Measurements from ENCODE around the gene CAND2. TPM values are rescaled to one million over a fixed set of nuclear protein-coding genes. Genes with fewer than 3 reads are reported as not detected.

Gene CAND2
- polyA plus RNA-seq, 1 donor: 2.8 TPM

- H3K4me1 ChIP-seq (ENCODE audit: control insufficient read depth, insufficient read depth, low read length): no peaks in the 10 kb centered on the region
- H3K36me3 ChIP-seq (ENCODE audit: control insufficient read depth, insufficient read depth, low read length): peaks cover 5% of the 10 kb centered on the region
- H3K4me3 ChIP-seq (ENCODE audit: low read length): no peak overlapping the region
- no peak overlapping the region for H3K27ac ChIP-seq (ENCODE audit: low read length)
- H3K9me3 ChIP-seq (ENCODE audit: control insufficient read depth, low read depth, low read length): no peaks in the 10 kb centered on the region
- DNase-seq: no peak
- H3K27me3 ChIP-seq (ENCODE audit: control insufficient read depth, insufficient read depth, low read length): no peaks in the 10 kb centered on the region
- WGBS (ENCODE audit: insufficient coverage, low lambda C conversion rate): 100% methylated on average over 1 of the region's 12 CpGs
Observed at GRCh38 chr3:12803371-12803770, 6.9 kb downstream of the CAND2 start.

GRCh38 chr3:12807066-12807465 is 10.6 kb downstream of the CAND2 start:
- peaks cover 4% of the 10 kb centered on the region for H3K4me1 ChIP-seq (ENCODE audit: control insufficient read depth, insufficient read depth, low read length)
- H3K27me3 ChIP-seq (ENCODE audit: control insufficient read depth, insufficient read depth, low read length): no peaks in the 10 kb centered on the region
- no CpG with 5 or more reads among the region's 9 CpGs for WGBS (ENCODE audit: insufficient coverage, low lambda C conversion rate)
- no peak overlapping the region for H3K27ac ChIP-seq (ENCODE audit: low read length)
- peaks cover 5% of the 10 kb centered on the region for H3K36me3 ChIP-seq (ENCODE audit: control insufficient read depth, insufficient read depth, low read length)
- H3K4me3 ChIP-seq (ENCODE audit: low read length): no peak overlapping the region
- H3K9me3 ChIP-seq (ENCODE audit: control insufficient read depth, low read depth, low read length): no peaks in the 10 kb centered on the region
- DNase-seq: no peak

GRCh38 chr3:12807601-12808359 is 11.3 kb downstream of the CAND2 start:
- peaks cover 5% of the 10 kb centered on the region for H3K36me3 ChIP-seq (ENCODE audit: control insufficient read depth, insufficient read depth, low read length)
- H3K27ac ChIP-seq (ENCODE audit: low read length): no peak overlapping the region
- H3K9me3 ChIP-seq (ENCODE audit: control insufficient read depth, low read depth, low read length): no peaks in the 10 kb centered on the region
- DNase-seq: no peak
- WGBS (ENCODE audit: insufficient coverage, low lambda C conversion rate): no CpG with 5 or more reads among the region's 7 CpGs
- H3K27me3 ChIP-seq (ENCODE audit: control insufficient read depth, insufficient read depth, low read length): no peaks in the 10 kb centered on the region
- peaks cover 4% of the 10 kb centered on the region for H3K4me1 ChIP-seq (ENCODE audit: control insufficient read depth, insufficient read depth, low read length)
- H3K4me3 ChIP-seq (ENCODE audit: low read length): no peak overlapping the region

- Histone ChIP-seq H3K27me3 (ENCODE audit: control insufficient read depth, insufficient read depth, low read length) (no peaks in the 10 kb centered on the region), H3K9me3 (ENCODE audit: control insufficient read depth, low read depth, low read length) (no peaks in the 10 kb centered on the region), H3K4me3 (ENCODE audit: low read length) (no peak overlapping the region), H3K36me3 (ENCODE audit: control insufficient read depth, insufficient read depth, low read length) (peaks cover 5% of the 10 kb centered on the region), H3K27ac (ENCODE audit: low read length) (no peak overlapping the region), H3K4me1 (ENCODE audit: control insufficient read depth, insufficient read depth, low read length) (peaks cover 4% of the 10 kb centered on the region)
- WGBS (ENCODE audit: insufficient coverage, low lambda C conversion rate): 80% methylated on average over 1 of the region's 2 CpGs
- DNase-seq: no peak
Observed at GRCh38 chr3:12808587-12808986, 12.1 kb downstream of the CAND2 start.

GRCh38 chr3:12809001-12809400 is 12.5 kb downstream of the CAND2 start:
- Histone ChIP-seq H3K27ac (ENCODE audit: low read length) (no peak overlapping the region), H3K27me3 (ENCODE audit: control insufficient read depth, insufficient read depth, low read length) (no peaks in the 10 kb centered on the region), H3K4me1 (ENCODE audit: control insufficient read depth, insufficient read depth, low read length) (peaks cover 4% of the 10 kb centered on the region), H3K4me3 (ENCODE audit: low read length) (no peak overlapping the region), H3K36me3 (ENCODE audit: control insufficient read depth, insufficient read depth, low read length) (peaks cover 2% of the 10 kb centered on the region), H3K9me3 (ENCODE audit: control insufficient read depth, low read depth, low read length) (no peaks in the 10 kb centered on the region)
- WGBS (ENCODE audit: insufficient coverage, low lambda C conversion rate): no CpG with 5 or more reads among the region's 3 CpGs
- DNase-seq: no peak

- 92% methylated on average over 2 of the region's 5 CpGs for WGBS (ENCODE audit: insufficient coverage, low lambda C conversion rate)
- Histone ChIP-seq H3K4me3 (ENCODE audit: low read length) (peak overlapping the region; percentile 48), H3K4me1 (ENCODE audit: control insufficient read depth, insufficient read depth, low read length) (peaks cover 4% of the 10 kb centered on the region), H3K27ac (ENCODE audit: low read length) (no peak overlapping the region), H3K9me3 (ENCODE audit: control insufficient read depth, low read depth, low read length) (no peaks in the 10 kb centered on the region), H3K36me3 (ENCODE audit: control insufficient read depth, insufficient read depth, low read length) (peaks cover 2% of the 10 kb centered on the region), H3K27me3 (ENCODE audit: control insufficient read depth, insufficient read depth, low read length) (no peaks in the 10 kb centered on the region)
- DNase-seq: no peak
Observed at GRCh38 chr3:12809435-12809834, 13.0 kb downstream of the CAND2 start.

GRCh38 chr3:12810013-12810780 is 13.7 kb downstream of the CAND2 start:
- 0% methylated on average over 1 of the region's 50 CpGs for WGBS (ENCODE audit: insufficient coverage, low lambda C conversion rate)
- H3K4me1 ChIP-seq (ENCODE audit: control insufficient read depth, insufficient read depth, low read length): peaks cover 4% of the 10 kb centered on the region
- H3K27ac ChIP-seq (ENCODE audit: low read length): no peak overlapping the region
- DNase-seq: peak; percentile 88
- H3K36me3 ChIP-seq (ENCODE audit: control insufficient read depth, insufficient read depth, low read length): peaks cover 2% of the 10 kb centered on the region
- no peaks in the 10 kb centered on the region for H3K27me3 ChIP-seq (ENCODE audit: control insufficient read depth, insufficient read depth, low read length)
- no peaks in the 10 kb centered on the region for H3K9me3 ChIP-seq (ENCODE audit: control insufficient read depth, low read depth, low read length)
- H3K4me3 ChIP-seq (ENCODE audit: low read length): peak overlapping the region; percentile 48

- H3K36me3 ChIP-seq (ENCODE audit: control insufficient read depth, insufficient read depth, low read length): peaks cover 2% of the 10 kb centered on the region
- H3K9me3 ChIP-seq (ENCODE audit: control insufficient read depth, low read depth, low read length): no peaks in the 10 kb centered on the region
- no CpG with 5 or more reads among the region's 5 CpGs for WGBS (ENCODE audit: insufficient coverage, low lambda C conversion rate)
- DNase-seq: no peak
- no peak overlapping the region for H3K4me3 ChIP-seq (ENCODE audit: low read length)
- no peaks in the 10 kb centered on the region for H3K27me3 ChIP-seq (ENCODE audit: control insufficient read depth, insufficient read depth, low read length)
- H3K4me1 ChIP-seq (ENCODE audit: control insufficient read depth, insufficient read depth, low read length): peaks cover 4% of the 10 kb centered on the region
- no peak overlapping the region for H3K27ac ChIP-seq (ENCODE audit: low read length)
Observed at GRCh38 chr3:12810961-12811360, 14.5 kb downstream of the CAND2 start.

GRCh38 chr3:12812812-12813211 is 16.3 kb downstream of the CAND2 start:
- Histone ChIP-seq H3K4me3 (ENCODE audit: low read length) (no peak overlapping the region), H3K27me3 (ENCODE audit: control insufficient read depth, insufficient read depth, low read length) (no peaks in the 10 kb centered on the region), H3K4me1 (ENCODE audit: control insufficient read depth, insufficient read depth, low read length) (peaks cover 4% of the 10 kb centered on the region), H3K9me3 (ENCODE audit: control insufficient read depth, low read depth, low read length) (no peaks in the 10 kb centered on the region), H3K27ac (ENCODE audit: low read length) (no peak overlapping the region), H3K36me3 (ENCODE audit: control insufficient read depth, insufficient read depth, low read length) (peaks cover 3% of the 10 kb centered on the region)
- WGBS (ENCODE audit: insufficient coverage, low lambda C conversion rate): no CpG with 5 or more reads among the region's 3 CpGs
- DNase-seq: no peak

GRCh38 chr3:12813967-12814366 is 17.5 kb downstream of the CAND2 start:
- no peak for DNase-seq
- H3K9me3 ChIP-seq (ENCODE audit: control insufficient read depth, low read depth, low read length): no peaks in the 10 kb centered on the region
- peaks cover 4% of the 10 kb centered on the region for H3K4me1 ChIP-seq (ENCODE audit: control insufficient read depth, insufficient read depth, low read length)
- no CpG with 5 or more reads among the region's 6 CpGs for WGBS (ENCODE audit: insufficient coverage, low lambda C conversion rate)
- no peak overlapping the region for H3K4me3 ChIP-seq (ENCODE audit: low read length)
- no peak overlapping the region for H3K27ac ChIP-seq (ENCODE audit: low read length)
- peaks cover 3% of the 10 kb centered on the region for H3K36me3 ChIP-seq (ENCODE audit: control insufficient read depth, insufficient read depth, low read length)
- H3K27me3 ChIP-seq (ENCODE audit: control insufficient read depth, insufficient read depth, low read length): no peaks in the 10 kb centered on the region

Measured in large intestine (tissue), 3 donors.